Trophoblast cell (in vitro differentiated cells and primary cell): ENCODE results near the gene ANKRD52.

Source experiments
- DNase-seq, 2 donors: peaks; one replicate each; pipeline ENCODE4 v3.0.0-alpha.2; 2016
- H2AFZ ChIP-seq: 2 replicates; pipeline ENCODE4 v1.6.1; 2013; ENCODE audit warnings: low read length, moderate library complexity, mild to moderate bottlenecking; ENCODE audit not compliant: insufficient read depth, poor library complexity
- H2AK5ac ChIP-seq: 2 replicates; pipeline ENCODE4 v1.6.1; 2013; ENCODE audit warnings: mild to moderate bottlenecking, low read length
- H2BK120ac ChIP-seq: 2 replicates; pipeline ENCODE4 v1.6.1; 2013; ENCODE audit warnings: low read length, mild to moderate bottlenecking, moderate library complexity; ENCODE audit not compliant: insufficient read depth, poor library complexity
- H2BK12ac ChIP-seq: 2 replicates; pipeline ENCODE4 v1.6.1; 2013; ENCODE audit warnings: mild to moderate bottlenecking, low read length, moderate library complexity
- H2BK5ac ChIP-seq: 2 replicates; pipeline ENCODE4 v1.6.1; 2013; ENCODE audit warnings: low read length, low read depth, moderate library complexity, mild to moderate bottlenecking; ENCODE audit not compliant: poor library complexity
- H3K14ac ChIP-seq: 2 replicates; pipeline ENCODE4 v1.6.1; 2013; ENCODE audit warnings: mild to moderate bottlenecking, low read length
- H3K18ac ChIP-seq: 2 replicates; pipeline ENCODE4 v1.6.1; 2013; ENCODE audit warnings: mild to moderate bottlenecking, low read length
- H3K23ac ChIP-seq: 2 replicates; pipeline ENCODE4 v1.6.1; 2013; ENCODE audit warnings: low read length
- H3K27ac ChIP-seq: 2 replicates; pipeline ENCODE4 v1.5.1; 2013; ENCODE audit warnings: low read depth, mild to moderate bottlenecking, inconsistent platforms, low read length, moderate library complexity
- H3K27me3 ChIP-seq: 2 replicates; pipeline ENCODE4 v1.6.1; 2013; ENCODE audit warnings: inconsistent platforms, mild to moderate bottlenecking, low read length, moderate library complexity; ENCODE audit not compliant: insufficient read depth
- H3K36me3 ChIP-seq, 2 experiments: 1 replicate in 1 of 2; 2 replicates in 1 of 2; pipeline ENCODE4 v1.6.1; 2013; ENCODE audit warnings: low read length in 2 of 2, mild to moderate bottlenecking in 2 of 2, moderate library complexity in 1 of 2; ENCODE audit not compliant: insufficient read depth in 2 of 2, control insufficient read depth in 1 of 2
- H3K4ac ChIP-seq: 2 replicates; pipeline ENCODE4 v1.6.1; 2013; ENCODE audit warnings: low read depth, mild to moderate bottlenecking, low read length, moderate library complexity
- H3K4me1 ChIP-seq, 2 experiments: 1 replicate in 1 of 2; 2 replicates in 1 of 2; pipeline ENCODE4 v1.6.1; 2013; ENCODE audit warnings: low read length in 2 of 2, mild to moderate bottlenecking in 2 of 2, moderate library complexity in 1 of 2; ENCODE audit not compliant: insufficient read depth in 2 of 2, control insufficient read depth in 1 of 2
- H3K4me2 ChIP-seq: 2 replicates; pipeline ENCODE4 v1.6.1; 2013; ENCODE audit warnings: inconsistent platforms, mild to moderate bottlenecking, low read length, moderate library complexity
- H3K4me3 ChIP-seq: 2 replicates; pipeline ENCODE4 v1.5.1; 2013; ENCODE audit warnings: mild to moderate bottlenecking, low read depth, low read length, inconsistent platforms
- H3K79me1 ChIP-seq: one replicate; pipeline ENCODE4 v1.6.1; 2013; ENCODE audit warnings: low read length
- H3K79me2 ChIP-seq: 2 replicates; pipeline ENCODE4 v1.6.1; 2013; ENCODE audit warnings: low read length, mild to moderate bottlenecking; ENCODE audit not compliant: control insufficient read depth, insufficient read depth, poor library complexity
- H3K9ac ChIP-seq: 2 replicates; pipeline ENCODE4 v1.6.1; 2013; ENCODE audit warnings: mild to moderate bottlenecking, low read length
- H3K9me3 ChIP-seq: 2 replicates; pipeline ENCODE4 v1.6.1; 2013; ENCODE audit warnings: low read depth, mild to moderate bottlenecking, control low read depth, inconsistent platforms, low read length; ENCODE audit not compliant: insufficient read depth
- H4K12ac ChIP-seq: 2 replicates; pipeline ENCODE4 v1.6.1; 2013; ENCODE audit warnings: low read depth, mild to moderate bottlenecking, low read length, moderate library complexity
- H4K8ac ChIP-seq: 2 replicates; pipeline ENCODE4 v1.6.1; 2013; ENCODE audit warnings: low read depth, mild to moderate bottlenecking, low read length, moderate library complexity
- H4K91ac ChIP-seq: one replicate; pipeline ENCODE4 v1.6.1; 2013; ENCODE audit warnings: low read depth, mild to moderate bottlenecking, low read length, moderate library complexity
- WGBS: extraction: QIAGEN DNeasy Blood & Tissue Kit; methylation state at CpG from one replicate; pipeline ENCODE4 v1.1.7; 2013; ENCODE audit warnings: missing lambda C conversion rate; ENCODE audit not compliant: insufficient read length, insufficient coverage; ENCODE audit errors: extremely low coverage; 5-methylcytosine and 5-hydroxymethylcytosine counted together

Gene ANKRD52

DNA sequence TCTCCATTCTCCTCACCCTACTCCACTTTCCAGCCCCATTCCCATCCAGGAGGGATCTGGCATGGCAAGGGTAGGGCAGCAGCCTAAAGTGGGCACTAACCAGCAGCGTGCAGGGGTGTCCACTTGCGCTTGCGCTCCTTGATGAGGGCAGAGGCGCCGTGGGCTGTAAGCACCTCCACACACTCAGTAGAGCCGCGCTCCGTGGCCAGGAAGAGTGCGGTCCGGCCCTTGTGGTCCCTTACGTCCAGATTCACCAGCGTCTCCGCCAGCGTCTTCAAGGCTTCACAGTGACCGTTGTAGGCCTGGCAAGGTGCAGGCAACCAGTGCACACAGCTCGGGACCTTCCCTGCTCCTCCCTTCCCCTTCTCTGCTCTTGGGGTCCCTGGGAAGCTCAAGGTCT is 10.3 kb downstream of the ANKRD52 start:
- Histone ChIP-seq H3K27ac (no peak overlapping the region), H3K79me2 (no peaks in the 10 kb centered on the region), H2BK12ac (no peak overlapping the region), H4K12ac (no peak overlapping the region), H3K4me1 (no peaks in the 10 kb centered on the region), H3K18ac (no peak overlapping the region), H3K9me3 (no peaks in the 10 kb centered on the region), H3K14ac (no peak overlapping the region), H2AK5ac (no peak overlapping the region), H2BK120ac (no peak overlapping the region), H2BK5ac (no peak overlapping the region), H3K9ac (no peak overlapping the region), H3K79me1 (no peaks in the 10 kb centered on the region), H3K23ac (no peak overlapping the region), H3K4ac (no peak overlapping the region), H3K36me3 (peaks cover 72 to 78% of the 10 kb centered on the region in 2 experiments), H2AFZ (no peak overlapping the region), H3K27me3 (no peaks in the 10 kb centered on the region), H3K4me3 (no peak overlapping the region), H4K91ac (no peak overlapping the region), H4K8ac (no peak overlapping the region), H3K4me2 (no peak overlapping the region)
- no CpG with 5 or more reads among the region's 16 CpGs for WGBS
- no peak for DNase-seq

DNA sequence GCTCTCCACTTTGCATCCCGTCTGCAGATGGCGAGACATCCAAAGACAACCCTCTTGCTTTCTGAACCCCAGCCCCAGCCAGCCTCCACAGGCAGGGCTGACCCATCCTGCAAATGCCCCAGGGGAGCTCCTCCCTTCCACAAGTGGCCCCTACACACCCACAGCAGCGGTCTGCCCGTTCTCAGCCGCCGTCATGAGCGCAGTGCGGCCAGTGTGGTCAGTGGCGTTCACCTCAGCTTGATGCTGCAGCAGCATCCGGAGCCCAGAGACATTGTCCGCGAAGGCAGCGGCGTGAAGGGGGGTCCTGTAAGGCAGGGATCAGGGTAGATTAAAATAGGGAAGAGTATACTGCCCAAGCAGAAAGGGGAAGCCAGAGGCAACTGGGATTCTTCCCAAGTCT is 13.7 kb downstream of the ANKRD52 start:
- no peak for DNase-seq
- Histone ChIP-seq H4K12ac (no peak overlapping the region), H3K18ac (no peak overlapping the region), H2BK12ac (no peak overlapping the region), H3K23ac (no peak overlapping the region), H3K27me3 (no peaks in the 10 kb centered on the region), H3K4ac (no peak overlapping the region), H4K91ac (no peak overlapping the region), H3K14ac (no peak overlapping the region), H3K4me3 (no peak overlapping the region), H3K9me3 (no peaks in the 10 kb centered on the region), H3K4me1 (no peaks in the 10 kb centered on the region), H2BK120ac (no peak overlapping the region), H2AFZ (no peak overlapping the region), H3K4me2 (no peak overlapping the region), H3K79me2 (no peaks in the 10 kb centered on the region), H3K27ac (no peak overlapping the region), H4K8ac (no peak overlapping the region), H2BK5ac (no peak overlapping the region), H2AK5ac (no peak overlapping the region), H3K9ac (no peak overlapping the region), H3K36me3 (peaks cover 83 to 86% of the 10 kb centered on the region in 2 experiments), H3K79me1 (no peaks in the 10 kb centered on the region)
- WGBS, result no CpG with 5 or more reads among the region's 14 CpGs

DNA sequence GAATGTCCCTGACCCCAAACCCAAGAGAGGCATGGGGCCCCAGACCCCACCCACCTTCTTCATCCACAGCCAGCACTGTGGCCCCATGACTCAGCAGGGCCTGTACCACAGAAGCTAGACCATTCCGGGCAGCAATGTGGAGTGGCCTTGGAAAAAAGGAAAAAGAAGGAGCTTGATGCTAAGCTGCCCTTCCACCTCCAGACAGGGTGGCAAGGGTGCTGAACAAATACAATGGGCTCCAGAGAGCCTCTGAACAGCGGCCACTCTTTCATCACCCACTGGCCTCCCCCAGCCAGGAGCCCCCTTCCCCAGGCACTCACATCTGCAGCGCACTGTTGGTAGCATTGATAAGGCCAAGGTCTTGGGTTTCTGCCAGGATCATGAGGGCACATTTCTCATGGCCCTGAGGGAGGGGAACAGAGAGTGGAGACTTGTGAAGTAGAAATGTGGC is 14.4 kb downstream of the ANKRD52 start:
- Histone ChIP-seq H3K18ac (no peak overlapping the region), H4K8ac (no peak overlapping the region), H2BK12ac (no peak overlapping the region), H3K4me1 (no peaks in the 10 kb centered on the region), H3K79me1 (no peaks in the 10 kb centered on the region), H4K12ac (no peak overlapping the region), H2AK5ac (no peak overlapping the region), H2AFZ (no peak overlapping the region), H3K79me2 (no peaks in the 10 kb centered on the region), H4K91ac (no peak overlapping the region), H3K36me3 (peaks cover 85 to 87% of the 10 kb centered on the region in 2 experiments), H3K14ac (no peak overlapping the region), H2BK5ac (no peak overlapping the region), H3K27ac (no peak overlapping the region), H2BK120ac (no peak overlapping the region), H3K4me3 (no peak overlapping the region), H3K4me2 (no peak overlapping the region), H3K4ac (no peak overlapping the region), H3K23ac (no peak overlapping the region), H3K9ac (no peak overlapping the region), H3K27me3 (no peaks in the 10 kb centered on the region), H3K9me3 (no peaks in the 10 kb centered on the region)
- no peak for DNase-seq
- no CpG with 5 or more reads among the region's 3 CpGs for WGBS

DNA sequence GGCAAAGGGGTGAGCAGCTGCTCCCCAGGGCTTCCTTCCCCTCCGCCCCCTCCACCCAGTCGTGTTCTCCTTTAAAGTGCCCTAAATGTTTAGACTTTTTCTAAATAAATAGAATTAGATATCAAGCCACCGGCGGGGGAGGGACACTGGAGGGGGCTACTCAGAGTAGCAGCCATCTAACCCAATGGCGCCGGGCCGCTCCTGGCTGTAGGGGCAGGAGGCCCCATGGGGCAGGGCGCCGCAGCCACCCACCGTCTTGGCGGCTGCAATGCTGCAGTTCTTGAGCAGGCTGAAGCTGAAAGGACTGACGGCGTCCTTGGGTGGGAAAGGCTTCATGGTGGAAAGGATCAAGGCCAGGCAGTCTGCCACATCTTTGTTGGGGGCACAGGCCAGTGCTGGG is 15.2 kb downstream of the ANKRD52 start:
- no peak overlapping the region for H4K12ac ChIP-seq
- peaks cover 80 to 84% of the 10 kb centered on the region in 2 experiments for H3K36me3 ChIP-seq
- H4K8ac ChIP-seq, result no peak overlapping the region

More for the DNA sequence above, 15.2 kb downstream of the ANKRD52 start:
- Histone ChIP-seq H3K9me3 (no peaks in the 10 kb centered on the region), H2AFZ (no peak overlapping the region), H3K4me1 (no peaks in the 10 kb centered on the region), H3K23ac (no peak overlapping the region), H3K79me1 (no peaks in the 10 kb centered on the region), H2BK5ac (no peak overlapping the region), H3K4ac (no peak overlapping the region), H3K18ac (no peak overlapping the region), H2AK5ac (no peak overlapping the region), H3K27me3 (no peaks in the 10 kb centered on the region), H2BK120ac (no peak overlapping the region), H3K4me3 (no peak overlapping the region), H4K91ac (no peak overlapping the region), H3K14ac (no peak overlapping the region), H3K27ac (no peak overlapping the region), H3K4me2 (no peak overlapping the region), H3K9ac (no peak overlapping the region), H2BK12ac (no peak overlapping the region), H3K79me2 (no peaks in the 10 kb centered on the region)
- no peak for DNase-seq
- no CpG with 5 or more reads among the region's 13 CpGs for WGBS
